ENCODE results near the gene RRP12. TPM values are rescaled to one million over a fixed set of nuclear protein-coding genes. Genes with fewer than 3 reads are reported as not detected.

RRP12 gene
- total RNA-seq, 3 donors from 2014 or later: 7.7 to 17.7 (median 15.7) TPM

DNA sequence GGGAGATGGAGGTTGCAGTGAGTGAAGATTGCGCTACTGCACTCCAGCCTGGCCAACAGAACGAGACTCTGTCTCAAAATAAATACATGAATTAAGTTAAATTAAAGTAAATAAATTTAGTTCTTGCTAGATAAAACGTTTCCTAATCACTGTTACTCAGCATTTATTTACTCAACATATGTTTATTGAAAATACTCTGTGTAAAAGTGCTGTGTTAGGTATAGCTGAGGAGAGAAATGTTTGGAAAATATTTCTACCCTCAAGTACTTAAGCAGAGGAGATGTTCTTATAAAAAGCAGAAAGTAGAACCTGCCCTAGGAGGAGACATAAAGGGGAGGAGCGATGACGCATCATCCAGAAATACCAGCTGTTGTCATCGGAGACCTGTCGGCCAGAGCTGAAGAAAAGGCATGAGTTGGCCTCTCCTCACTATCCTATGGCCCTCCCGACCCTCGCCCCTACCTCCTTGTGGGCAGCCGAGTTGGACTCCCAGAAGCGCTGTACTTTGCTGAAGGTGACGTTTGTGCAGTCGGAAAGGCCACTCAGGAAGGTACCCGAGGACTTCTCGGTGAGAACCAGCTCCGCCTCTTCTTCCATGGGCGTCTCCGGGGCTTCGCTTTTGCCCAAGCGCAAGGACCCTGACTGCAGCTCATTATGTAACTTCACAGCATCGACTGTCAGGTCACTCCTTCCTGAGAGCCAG, 1.1 kb downstream of the RRP12 start:
- TF ChIP-seq POLR2A (IDR thresholded peaks at IDR 0.05) (no peak), POLR2AphosphoS5 (IDR thresholded peaks at IDR 0.05) (peak in 1 of 3 donors; percentile 41)
- TF ChIP-seq, protein P1, sequence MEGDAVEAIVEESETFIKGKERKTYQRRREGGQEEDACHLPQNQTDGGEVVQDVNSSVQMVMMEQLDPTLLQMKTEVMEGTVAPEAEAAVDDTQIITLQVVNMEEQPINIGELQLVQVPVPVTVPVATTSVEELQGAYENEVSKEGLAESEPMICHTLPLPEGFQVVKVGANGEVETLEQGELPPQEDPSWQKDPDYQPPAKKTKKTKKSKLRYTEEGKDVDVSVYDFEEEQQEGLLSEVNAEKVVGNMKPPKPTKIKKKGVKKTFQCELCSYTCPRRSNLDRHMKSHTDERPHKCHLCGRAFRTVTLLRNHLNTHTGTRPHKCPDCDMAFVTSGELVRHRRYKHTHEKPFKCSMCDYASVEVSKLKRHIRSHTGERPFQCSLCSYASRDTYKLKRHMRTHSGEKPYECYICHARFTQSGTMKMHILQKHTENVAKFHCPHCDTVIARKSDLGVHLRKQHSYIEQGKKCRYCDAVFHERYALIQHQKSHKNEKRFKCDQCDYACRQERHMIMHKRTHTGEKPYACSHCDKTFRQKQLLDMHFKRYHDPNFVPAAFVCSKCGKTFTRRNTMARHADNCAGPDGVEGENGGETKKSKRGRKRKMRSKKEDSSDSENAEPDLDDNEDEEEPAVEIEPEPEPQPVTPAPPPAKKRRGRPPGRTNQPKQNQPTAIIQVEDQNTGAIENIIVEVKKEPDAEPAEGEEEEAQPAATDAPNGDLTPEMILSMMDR (IDR thresholded peaks at IDR 0.05): no peak
- Histone ChIP-seq H3K9me3 (no peaks in the 10 kb centered on the region), H3K27me3 (no peaks in the 10 kb centered on the region), H3K36me3 (no peaks in the 10 kb centered on the region), H3K27ac (peak overlapping the region; percentile 85), H3K4me1 (peaks cover 5 to 6% of the 10 kb centered on the region in 2 donors), H3K4me3 (peak overlapping the region; percentile 76 to 82 (median 79))
- intact Hi-C loops (cut with DNase I; ENCODE audit: low total_unique reads): no loop called here
- no peak for DNase-seq (ENCODE audit: low spot score in 2 of 2)

DNA sequence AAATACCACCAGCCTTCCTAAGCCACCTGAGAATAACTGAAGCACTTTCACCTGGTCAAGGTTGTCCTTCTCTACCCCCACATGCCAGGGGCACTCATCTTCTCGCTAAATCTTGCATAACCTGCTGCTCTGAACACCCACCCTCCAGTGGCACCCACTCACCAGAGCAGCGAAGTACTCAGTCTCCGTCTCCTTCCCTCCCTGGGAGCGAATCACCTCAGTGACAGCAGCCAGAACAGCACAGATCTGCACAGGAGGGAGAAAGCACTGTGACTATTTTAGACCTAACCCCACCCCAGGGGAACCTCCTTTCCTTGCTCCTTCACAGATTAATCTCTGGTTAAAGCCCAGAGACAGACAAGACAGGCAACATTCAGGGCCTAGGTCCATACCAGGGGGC, 5.1 kb downstream of the RRP12 start:
- H3K36me3 ChIP-seq: no peaks in the 10 kb centered on the region
- intact Hi-C loops (cut with DNase I; ENCODE audit: low total_unique reads): no loop called here
- H3K4me1 ChIP-seq: peaks cover 5 to 6% of the 10 kb centered on the region in 2 donors
- no peak overlapping the region for H3K27ac ChIP-seq
- DNase-seq (ENCODE audit: low spot score in 2 of 2): no peak
- no peaks in the 10 kb centered on the region for H3K9me3 ChIP-seq
- H3K27me3 ChIP-seq: no peaks in the 10 kb centered on the region
- no peak for TF ChIP-seq POLR2AphosphoS5 (IDR thresholded peaks at IDR 0.05)
- TF ChIP-seq POLR2A (IDR thresholded peaks at IDR 0.05): no peak
- TF ChIP-seq, protein P1 (IDR thresholded peaks at IDR 0.05): no peak
- H3K4me3 ChIP-seq: no peak overlapping the region

DNA sequence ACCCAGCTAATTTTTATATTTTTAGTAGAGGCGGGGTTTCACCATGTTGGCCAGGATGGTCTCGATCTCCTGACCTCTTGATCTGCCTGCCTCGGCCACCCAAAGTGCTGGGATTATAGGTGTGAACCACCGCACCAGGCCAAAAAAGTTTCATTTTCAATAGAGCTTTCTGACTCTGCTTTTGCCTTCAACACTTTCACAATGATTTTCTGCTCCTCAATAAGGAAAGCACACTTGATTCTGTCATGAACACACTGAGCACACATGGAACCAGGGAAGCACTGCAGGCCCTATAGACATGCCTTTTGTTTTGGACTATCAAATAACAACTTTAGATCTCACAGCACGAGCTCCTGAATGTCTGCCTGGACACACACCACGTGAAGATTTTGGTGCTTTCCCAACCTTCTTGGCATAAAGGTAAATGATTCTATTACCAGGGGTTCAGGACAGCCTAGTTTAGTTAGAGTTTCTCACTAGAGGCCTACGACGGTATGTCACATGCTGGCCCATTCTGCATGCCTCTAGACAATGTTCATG, 8.0 kb downstream of the RRP12 start:
- no peak overlapping the region for H3K4me3 ChIP-seq
- no peak for DNase-seq (ENCODE audit: low spot score in 2 of 2)
- TF ChIP-seq POLR2AphosphoS5 (IDR thresholded peaks at IDR 0.05): no peak
- no peak for TF ChIP-seq POLR2A (IDR thresholded peaks at IDR 0.05)
- TF ChIP-seq, protein P1 (IDR thresholded peaks at IDR 0.05): no peak
- H3K27ac ChIP-seq: no peak overlapping the region
- H3K9me3 ChIP-seq: no peaks in the 10 kb centered on the region
- no peaks in the 10 kb centered on the region for H3K27me3 ChIP-seq
- H3K36me3 ChIP-seq: no peaks in the 10 kb centered on the region
- intact Hi-C loops (cut with DNase I; ENCODE audit: low total_unique reads): no loop called here
- no peaks in the 10 kb centered on the region for H3K4me1 ChIP-seq

DNA sequence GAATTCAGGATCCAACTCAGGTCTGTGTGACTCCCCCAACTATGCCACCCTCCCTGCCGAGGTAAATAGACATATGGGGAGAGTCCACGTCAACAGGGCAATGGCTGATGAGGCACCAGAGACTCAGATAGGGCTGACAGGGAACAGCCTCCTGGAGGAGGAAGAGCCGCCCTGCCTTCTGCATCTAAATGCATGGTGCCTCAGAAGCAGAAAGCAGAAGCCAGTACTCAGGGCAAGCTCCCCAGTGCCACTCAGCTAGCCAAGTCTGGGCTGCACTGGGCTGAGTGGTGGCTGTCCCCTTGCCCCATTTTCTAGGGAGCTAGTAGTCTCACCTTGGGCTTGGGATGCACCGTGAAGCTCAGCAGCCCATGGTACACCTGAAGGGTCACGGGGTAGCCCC, 11.0 kb downstream of the RRP12 start:
- no peak for TF ChIP-seq POLR2A (IDR thresholded peaks at IDR 0.05)
- no peak for TF ChIP-seq POLR2AphosphoS5 (IDR thresholded peaks at IDR 0.05)
- TF ChIP-seq, protein P1 (IDR thresholded peaks at IDR 0.05): no peak
- H3K27me3 ChIP-seq: no peaks in the 10 kb centered on the region
- no peak for DNase-seq (ENCODE audit: low spot score in 2 of 2)
- H3K4me1 ChIP-seq: no peaks in the 10 kb centered on the region
- no peak overlapping the region for H3K27ac ChIP-seq
- H3K36me3 ChIP-seq: no peaks in the 10 kb centered on the region
- no peak overlapping the region for H3K4me3 ChIP-seq
- intact Hi-C loops (cut with DNase I; ENCODE audit: low total_unique reads): no loop called here
- H3K9me3 ChIP-seq: no peaks in the 10 kb centered on the region

DNA sequence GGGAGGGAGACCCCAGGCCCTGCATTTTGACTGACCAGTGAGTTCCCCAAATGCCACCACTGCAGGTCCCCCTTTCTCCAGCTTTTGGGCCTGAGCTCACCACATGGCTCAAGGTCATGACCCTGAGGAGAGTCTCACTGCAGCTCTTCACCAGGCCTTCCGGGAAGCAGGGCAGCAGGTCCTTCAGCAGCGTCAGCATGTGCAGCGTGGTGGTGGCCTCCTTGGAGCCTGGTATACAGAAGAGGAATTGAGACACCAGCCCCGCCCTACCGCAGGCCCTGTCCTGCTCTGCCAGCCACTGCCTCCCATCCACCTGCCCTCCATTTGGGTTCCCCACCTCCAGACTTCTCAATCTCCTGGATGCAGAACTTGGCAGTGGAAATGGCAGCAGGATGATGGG, 13.0 kb downstream of the RRP12 start:
- intact Hi-C loops (cut with DNase I; ENCODE audit: low total_unique reads): no loop called here
- no peaks in the 10 kb centered on the region for H3K27me3 ChIP-seq
- no peaks in the 10 kb centered on the region for H3K36me3 ChIP-seq
- H3K4me1 ChIP-seq: no peaks in the 10 kb centered on the region
- no peak overlapping the region for H3K27ac ChIP-seq
- no peak for TF ChIP-seq POLR2AphosphoS5 (IDR thresholded peaks at IDR 0.05)
- TF ChIP-seq, protein P1 (IDR thresholded peaks at IDR 0.05): no peak
- TF ChIP-seq POLR2A (IDR thresholded peaks at IDR 0.05): no peak
- no peak overlapping the region for H3K4me3 ChIP-seq
- H3K9me3 ChIP-seq: no peaks in the 10 kb centered on the region
- DNase-seq (ENCODE audit: low spot score in 2 of 2): no peak
